Spinal cord (tissue), 10 donors: ENCODE results near the gene DENND2D. TPM values are rescaled to one million over a fixed set of nuclear protein-coding genes. Genes with fewer than 3 reads are reported as not detected.
A peak's percentile ranks its signal among the peaks of the same experiment; 100 is the strongest.

Experiments
- DNase-seq, 6 donors: peaks; one replicate each; pipeline versions ENCODE4 v3.0.0 to v3.0.0-alpha.2; 2013 to 2015; ENCODE audit warnings: low spot score in 6 of 6, low read depth in 4 of 6
- H3K27ac ChIP-seq: one replicate; pipeline ENCODE4 v1.5.1; 2013; ENCODE audit warnings: low read depth, low read length, control low read depth
- H3K27me3 ChIP-seq: one replicate; pipeline ENCODE4 v1.6.1; 2013; ENCODE audit warnings: low read length; ENCODE audit not compliant: control insufficient read depth, insufficient read depth
- H3K36me3 ChIP-seq: one replicate; pipeline ENCODE4 v1.6.1; 2013; ENCODE audit warnings: low read length; ENCODE audit not compliant: control insufficient read depth, insufficient read depth
- H3K4me1 ChIP-seq: one replicate; pipeline ENCODE4 v1.6.1; 2013; ENCODE audit warnings: low read length; ENCODE audit not compliant: control insufficient read depth, insufficient read depth
- H3K4me3 ChIP-seq: one replicate; pipeline ENCODE4 v1.5.1; 2013; ENCODE audit warnings: low read depth, low read length, control low read depth
- H3K9me3 ChIP-seq: one replicate; pipeline ENCODE4 v1.6.1; 2013; ENCODE audit warnings: low read length; ENCODE audit not compliant: control insufficient read depth, insufficient read depth
- WGBS: methylation state at CpG from one replicate; pipeline ENCODE4 v1.1.5; 2013; ENCODE audit warnings: missing lambda C conversion rate; ENCODE audit not compliant: insufficient coverage; 5-methylcytosine and 5-hydroxymethylcytosine counted together
- polyA plus RNA-seq, 2 donors: library from polyadenylated mRNA; unstranded; fragments of 120-200 nt; gene quantifications; one replicate each; pipeline ENCODE4 v1.2.1, GENCODE V29; 2013; ENCODE audit not compliant: insufficient read length in 2 of 2
- total RNA-seq, 2 donors: library from RNA; depleted of rRNA in 1 of 2; stranded (reverse); fragments of 120-200 nt in 1 of 2; fragments of >200 nt in 1 of 2; gene quantifications; one replicate each; pipeline versions ENCODE4 v1.2.3 to v1.2.4, GENCODE V29; 2013 to 2014
- donor health status: healthy.

Gene DENND2D
- total and polyA plus RNA-seq, 4 donors = 1.9 to 10.3 (median 5.4) TPM

DNA sequence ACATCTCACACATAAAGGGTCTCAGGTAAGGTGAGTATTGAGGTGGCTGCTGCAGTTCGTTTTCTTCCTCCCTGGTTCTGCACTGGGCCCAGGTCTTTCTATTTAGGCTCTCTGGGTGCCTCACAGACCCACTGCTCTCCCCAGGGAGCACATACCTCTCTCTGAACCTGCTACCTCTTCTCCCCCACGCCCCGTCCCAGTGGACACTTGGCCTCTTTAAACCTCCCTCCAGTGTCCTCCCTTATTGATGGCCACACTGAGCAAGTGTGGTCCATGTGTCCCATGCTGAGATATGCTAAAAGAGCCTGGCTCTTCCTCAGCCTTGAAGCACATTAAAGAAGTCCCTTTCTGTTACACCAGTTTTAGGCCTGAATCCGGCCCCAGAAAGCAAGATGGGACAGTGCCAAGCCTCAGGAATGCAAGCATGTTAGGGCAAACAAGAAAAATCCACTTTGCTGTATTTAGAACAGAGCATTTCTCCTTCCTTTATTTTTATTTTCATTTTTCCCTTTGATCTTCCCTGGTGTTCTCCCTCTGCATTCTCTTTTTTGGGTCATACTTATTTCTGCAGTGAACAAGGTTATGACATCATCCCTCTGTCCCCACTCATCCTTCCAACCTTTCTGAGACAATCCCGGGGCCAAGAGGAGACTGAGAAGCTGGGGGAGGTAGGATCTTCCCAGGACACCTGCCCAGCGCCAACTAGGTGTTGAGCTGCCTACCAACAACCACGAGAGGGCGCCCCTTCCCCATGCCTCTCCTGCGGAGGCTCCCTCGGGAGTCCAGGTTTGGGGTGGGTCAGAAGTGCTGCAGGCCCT, 22.1 kb upstream of the DENND2D start:
- H3K4me1 ChIP-seq = peaks cover 3% of the 10 kb centered on the region
- H3K36me3 ChIP-seq = no peaks in the 10 kb centered on the region
- no peak overlapping the region for H3K27ac ChIP-seq
- WGBS = 41% methylated on average over 8 of the region's 10 CpGs
- peak in 2 of 6 donors; percentile 47 to 61 for DNase-seq
- H3K9me3 ChIP-seq = no peaks in the 10 kb centered on the region
- H3K27me3 ChIP-seq = no peaks in the 10 kb centered on the region
- H3K4me3 ChIP-seq = no peak overlapping the region

DNA sequence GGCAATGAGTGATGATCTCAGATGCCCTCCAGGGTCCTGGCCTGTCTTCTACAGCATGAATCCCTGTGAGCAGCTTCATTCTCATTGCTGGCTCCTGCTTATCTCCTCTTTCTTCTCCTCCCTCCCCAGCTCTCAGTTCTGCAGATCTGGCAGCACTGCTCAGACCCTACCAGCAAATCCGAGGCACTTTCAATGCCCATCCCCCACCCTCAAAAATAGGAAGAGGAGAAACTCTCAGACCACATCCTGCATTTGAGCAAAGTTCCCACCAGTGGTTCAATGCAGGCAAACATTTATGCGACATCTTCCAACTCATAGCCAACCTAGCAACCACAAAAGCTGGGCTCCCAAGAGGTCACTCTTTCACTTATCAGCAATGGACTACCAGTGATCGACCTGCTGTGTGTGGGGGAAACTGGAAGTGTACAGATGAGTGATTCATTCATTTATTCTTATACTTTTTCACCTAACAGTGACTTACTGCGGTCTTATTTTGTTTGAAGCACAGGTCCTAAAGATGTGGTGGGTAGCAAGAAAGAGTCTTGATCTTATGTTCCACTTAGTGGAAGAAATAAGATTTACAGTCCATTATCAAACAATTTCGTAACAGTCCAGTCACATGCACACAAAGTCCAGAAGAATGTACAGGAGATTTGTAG, 21.3 kb upstream of the DENND2D start:
- H3K9me3 ChIP-seq = no peaks in the 10 kb centered on the region
- DNase-seq = no peak
- H3K4me1 ChIP-seq = peaks cover 3% of the 10 kb centered on the region
- no peak overlapping the region for H3K4me3 ChIP-seq
- 75% methylated on average over 2 of the region's 5 CpGs for WGBS
- no peaks in the 10 kb centered on the region for H3K27me3 ChIP-seq
- no peaks in the 10 kb centered on the region for H3K36me3 ChIP-seq
- no peak overlapping the region for H3K27ac ChIP-seq

DNA sequence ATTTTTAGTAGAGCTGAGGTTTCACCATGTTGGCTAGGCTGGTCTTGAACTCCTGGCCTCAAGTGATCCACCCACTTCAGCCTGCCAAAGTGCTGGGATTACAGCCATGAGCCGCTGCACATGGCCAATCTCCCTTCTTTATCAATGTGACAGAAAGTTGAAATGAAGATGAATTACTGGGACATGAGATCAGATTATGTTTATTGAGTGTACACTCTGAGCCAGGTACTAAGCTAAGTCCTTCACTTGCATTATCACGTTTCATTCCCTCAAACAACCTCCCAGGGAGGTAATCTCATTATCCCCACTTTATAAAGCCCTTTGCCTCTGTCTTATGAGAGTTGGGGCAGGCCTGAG, 20.8 kb upstream of the DENND2D start:
- Histone ChIP-seq H3K4me3 (no peak overlapping the region), H3K36me3 (no peaks in the 10 kb centered on the region), H3K4me1 (peaks cover 3% of the 10 kb centered on the region), H3K27me3 (no peaks in the 10 kb centered on the region), H3K9me3 (no peaks in the 10 kb centered on the region), H3K27ac (no peak overlapping the region)
- no CpG with 5 or more reads among the region's 2 CpGs for WGBS
- DNase-seq = no peak

DNA sequence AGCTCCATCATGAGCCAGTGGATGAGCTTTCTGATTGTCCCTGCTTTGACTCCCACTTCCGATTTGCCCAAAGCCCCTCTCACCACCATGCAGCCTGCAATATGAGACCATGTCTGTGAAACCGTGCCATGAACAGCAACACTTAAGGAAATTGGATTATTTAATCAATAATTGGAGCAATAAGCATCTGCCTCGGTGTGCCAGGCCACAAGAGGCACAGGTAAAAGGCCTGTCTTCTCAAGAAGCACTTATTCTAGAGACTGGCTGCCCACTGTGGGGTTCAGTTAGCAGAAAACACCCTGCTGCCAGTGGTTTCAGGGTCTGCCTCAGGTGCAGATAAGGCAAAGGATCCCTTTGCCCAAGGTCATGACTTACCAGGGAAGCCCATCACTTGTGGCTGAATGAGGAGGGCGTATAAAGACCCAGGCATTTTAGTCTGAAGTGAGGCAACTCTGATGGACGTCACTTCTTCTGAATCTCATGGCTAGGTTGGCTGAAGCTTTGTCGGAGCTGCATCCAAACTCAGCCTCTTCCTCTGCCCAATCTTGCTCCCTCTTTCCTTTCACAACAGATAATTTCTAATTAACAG, 19.9 kb upstream of the DENND2D start:
- no peak for DNase-seq
- H3K36me3 ChIP-seq = no peaks in the 10 kb centered on the region
- no peaks in the 10 kb centered on the region for H3K27me3 ChIP-seq
- H3K9me3 ChIP-seq = no peaks in the 10 kb centered on the region
- peaks cover 3% of the 10 kb centered on the region for H3K4me1 ChIP-seq
- H3K4me3 ChIP-seq = no peak overlapping the region
- WGBS = 97% methylated on average over 4 of the region's 6 CpGs
- no peak overlapping the region for H3K27ac ChIP-seq

DNA sequence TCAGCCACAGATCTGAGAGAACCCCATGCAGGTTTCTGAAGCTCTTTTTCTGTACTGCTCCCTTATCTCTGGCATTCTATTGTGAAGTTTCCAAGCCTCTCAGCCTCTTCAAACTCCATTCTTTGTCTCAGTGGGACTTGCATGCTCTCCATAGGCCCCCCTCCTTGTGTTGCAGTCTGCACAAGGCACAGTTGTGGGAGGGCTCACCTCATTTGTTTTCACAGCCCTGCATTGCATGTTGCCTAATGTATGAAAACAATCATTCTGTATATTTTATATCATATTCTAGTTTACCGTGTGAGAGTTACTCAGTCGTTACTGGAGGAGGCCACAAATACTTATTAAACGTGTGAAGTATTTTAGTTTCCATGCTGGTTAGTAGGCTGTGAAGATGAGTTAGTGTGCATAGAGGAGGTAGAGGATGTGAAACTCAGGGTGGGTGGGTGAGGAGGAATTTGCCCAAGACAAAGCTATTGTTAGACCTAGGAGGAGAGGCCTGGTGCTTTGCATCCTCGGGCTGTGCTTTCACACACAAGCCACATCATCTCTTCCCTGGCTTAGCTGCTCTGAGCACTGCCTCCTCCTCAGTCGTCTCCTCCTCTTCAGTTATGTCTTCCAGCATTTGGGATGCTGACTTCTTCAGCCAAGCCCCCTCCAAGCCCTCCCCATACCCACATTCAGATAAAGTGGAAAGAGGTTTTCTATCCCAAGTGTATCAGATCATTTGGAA, 19.3 kb upstream of the DENND2D start:
- no peak for DNase-seq
- H3K4me3 ChIP-seq = no peak overlapping the region
- H3K27me3 ChIP-seq = no peaks in the 10 kb centered on the region
- 55% methylated on average over 2 of the region's 5 CpGs for WGBS
- no peak overlapping the region for H3K27ac ChIP-seq
- no peaks in the 10 kb centered on the region for H3K36me3 ChIP-seq
- H3K9me3 ChIP-seq = no peaks in the 10 kb centered on the region
- H3K4me1 ChIP-seq = peaks cover 3% of the 10 kb centered on the region

DNA sequence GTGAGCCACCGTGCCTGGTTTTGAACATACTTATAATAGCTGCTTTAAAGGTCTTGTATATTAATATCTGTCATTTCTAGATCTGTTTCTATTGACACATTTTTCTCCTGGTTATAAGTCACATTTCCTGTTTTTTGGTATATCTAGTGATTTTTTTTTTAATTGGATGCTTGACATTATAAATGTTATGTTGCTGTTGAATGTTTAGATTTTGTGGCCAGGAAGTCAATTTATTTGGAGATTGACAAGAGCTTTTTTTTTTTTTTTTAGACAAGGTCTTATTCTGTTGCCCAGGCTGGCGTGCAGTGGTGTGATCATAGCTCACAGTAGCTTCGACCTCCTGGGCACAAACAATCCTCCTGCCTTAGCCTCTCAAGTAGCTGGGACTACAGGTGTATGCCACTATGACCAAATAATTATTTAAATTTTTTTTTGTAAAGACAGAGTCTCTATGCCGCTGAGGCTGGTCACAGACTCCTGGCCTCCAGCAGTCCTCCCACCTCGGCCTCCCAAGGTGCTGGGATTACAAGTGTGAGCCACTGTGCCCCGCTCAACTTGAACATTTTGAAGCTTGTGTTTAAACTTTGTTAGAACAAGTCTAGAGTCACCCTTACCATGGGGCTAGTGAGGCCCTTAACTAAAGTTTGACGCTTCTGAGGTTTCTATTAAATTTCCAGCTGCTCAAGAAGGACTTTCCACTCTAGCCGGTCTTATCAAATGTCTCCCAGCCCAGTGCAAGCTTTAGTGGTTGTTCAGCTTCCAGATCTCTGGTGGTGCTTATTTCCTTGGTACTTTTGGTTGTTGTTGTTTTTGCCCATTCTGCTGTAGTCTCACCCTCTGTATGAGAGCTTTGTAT, 18.5 kb upstream of the DENND2D start:
- Histone ChIP-seq H3K36me3 (no peaks in the 10 kb centered on the region), H3K27ac (no peak overlapping the region), H3K9me3 (no peaks in the 10 kb centered on the region), H3K4me1 (peaks cover 3% of the 10 kb centered on the region), H3K27me3 (no peaks in the 10 kb centered on the region), H3K4me3 (no peak overlapping the region)
- 92% methylated on average over 5 of the region's 8 CpGs for WGBS
- no peak for DNase-seq

DNA sequence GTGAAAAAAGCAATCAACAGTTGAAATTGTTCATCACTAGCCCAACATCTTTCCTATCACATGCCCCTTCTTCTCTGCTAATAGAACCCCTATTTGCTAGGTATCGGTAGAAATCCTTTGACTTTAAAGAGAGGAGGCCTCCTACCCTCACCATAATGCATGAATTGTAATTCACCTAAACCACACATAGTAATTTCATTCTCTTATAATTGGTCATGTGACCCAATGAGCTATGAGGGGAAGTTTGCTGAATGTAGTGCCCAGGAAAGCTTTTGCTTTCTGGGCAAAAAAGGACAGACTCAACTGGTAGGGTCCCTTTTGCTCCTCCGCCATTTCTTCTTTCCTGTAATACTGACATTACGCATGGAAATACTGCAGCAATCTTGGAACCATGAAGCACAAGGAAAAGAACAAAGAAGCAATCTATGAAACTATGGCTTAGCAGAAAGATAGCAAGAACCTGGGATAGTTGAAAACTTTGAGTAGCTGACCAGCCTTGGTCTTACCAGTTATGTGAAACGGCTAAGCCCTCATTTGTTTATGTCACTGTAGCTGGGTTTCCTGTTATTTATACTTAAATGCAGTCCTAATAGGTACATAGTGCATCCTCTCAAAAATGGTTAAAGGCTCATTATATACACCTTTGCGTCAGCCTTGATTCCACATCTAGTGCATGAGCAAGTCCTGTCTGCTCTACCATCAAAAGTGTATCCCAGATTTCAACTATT, 16.9 kb upstream of the DENND2D start:
- Histone ChIP-seq H3K27me3 (no peaks in the 10 kb centered on the region), H3K4me3 (no peak overlapping the region), H3K27ac (no peak overlapping the region), H3K9me3 (no peaks in the 10 kb centered on the region), H3K36me3 (no peaks in the 10 kb centered on the region), H3K4me1 (no peaks in the 10 kb centered on the region)
- 100% methylated on average over 1 of the region's 5 CpGs for WGBS
- DNase-seq = no peak

DNA sequence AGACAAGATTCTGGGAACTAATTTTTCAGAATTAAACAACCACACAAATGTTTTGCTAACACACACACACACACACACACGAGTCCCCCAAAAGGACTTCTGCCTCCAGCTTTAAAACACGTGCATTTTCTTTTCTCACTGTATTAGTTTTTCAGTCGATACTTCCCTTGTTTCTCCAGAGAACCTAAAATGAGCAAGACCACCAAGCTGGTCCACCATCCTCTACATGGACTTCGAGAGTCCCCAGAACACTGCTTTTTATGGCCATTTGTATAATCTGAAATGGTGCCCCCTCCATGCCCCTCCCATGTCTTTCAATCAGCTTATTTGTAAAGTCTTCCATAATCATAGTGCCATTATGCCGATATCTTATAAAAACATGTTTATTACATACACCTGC, 16.3 kb upstream of the DENND2D start:
- WGBS = 85% methylated on average over 4 of the region's 5 CpGs
- Histone ChIP-seq H3K4me3 (no peak overlapping the region), H3K36me3 (no peaks in the 10 kb centered on the region), H3K27me3 (no peaks in the 10 kb centered on the region), H3K9me3 (no peaks in the 10 kb centered on the region), H3K4me1 (no peaks in the 10 kb centered on the region), H3K27ac (no peak overlapping the region)
- no peak for DNase-seq
